NCI-H345 (cell line): ENCODE data around the gene HOXA4.
A peak's percentile ranks its signal among the peaks of the same experiment; 100 is the strongest.

Experiments
- DNase-seq: peaks from one replicate; lab custom pipeline; 2025; lab: John Stamatoyannopoulos, UW

The HOXA4 gene

DNA sequence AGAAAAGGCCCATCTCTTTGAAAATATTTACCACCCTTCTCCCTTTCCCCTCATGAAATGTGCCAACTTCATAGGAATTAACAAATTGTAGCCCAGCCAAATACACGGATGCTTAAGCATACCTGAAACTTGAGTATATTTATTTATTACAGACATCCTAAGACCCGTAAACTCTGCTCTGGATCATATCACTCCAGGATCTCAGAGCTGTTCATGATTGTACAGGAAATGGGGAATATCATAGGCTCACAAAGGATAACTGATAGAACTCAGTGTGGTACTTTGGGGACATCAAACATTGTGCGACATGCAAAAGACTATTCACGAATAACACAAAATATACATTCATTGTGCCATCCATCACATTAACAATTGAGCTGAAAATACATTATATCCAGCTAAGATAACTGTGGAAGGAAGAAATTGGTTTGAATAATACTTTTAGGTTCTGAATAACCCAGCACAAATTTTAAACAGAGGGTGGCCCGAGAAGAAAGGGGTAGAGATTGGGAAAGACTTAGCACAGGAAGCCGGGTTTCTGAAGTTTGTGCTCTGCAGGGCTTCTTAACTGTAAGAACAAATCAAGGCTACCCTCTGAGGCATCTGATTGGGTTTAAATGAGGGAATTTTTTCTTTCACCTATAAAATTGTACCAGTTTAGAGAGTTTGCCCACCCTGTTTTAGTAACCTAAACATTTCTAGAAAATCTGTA lies 37.2 kb downstream of the HOXA4 start:
- no peak for DNase-seq

DNA sequence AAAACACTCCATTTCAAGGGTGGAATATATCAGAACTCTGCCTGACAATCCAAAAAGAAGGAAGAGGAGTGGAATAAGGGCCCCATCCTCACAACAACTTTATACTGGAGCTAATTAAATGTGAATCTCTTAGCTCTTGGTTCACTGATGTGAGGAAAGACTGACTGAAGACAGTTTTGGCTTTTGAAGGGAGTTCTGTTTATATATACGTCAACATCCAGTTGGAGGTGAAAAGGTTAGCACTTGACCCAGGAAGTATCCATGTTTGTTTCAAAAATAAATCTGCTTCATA lies 37.8 kb downstream of the HOXA4 start:
- no peak for DNase-seq

DNA sequence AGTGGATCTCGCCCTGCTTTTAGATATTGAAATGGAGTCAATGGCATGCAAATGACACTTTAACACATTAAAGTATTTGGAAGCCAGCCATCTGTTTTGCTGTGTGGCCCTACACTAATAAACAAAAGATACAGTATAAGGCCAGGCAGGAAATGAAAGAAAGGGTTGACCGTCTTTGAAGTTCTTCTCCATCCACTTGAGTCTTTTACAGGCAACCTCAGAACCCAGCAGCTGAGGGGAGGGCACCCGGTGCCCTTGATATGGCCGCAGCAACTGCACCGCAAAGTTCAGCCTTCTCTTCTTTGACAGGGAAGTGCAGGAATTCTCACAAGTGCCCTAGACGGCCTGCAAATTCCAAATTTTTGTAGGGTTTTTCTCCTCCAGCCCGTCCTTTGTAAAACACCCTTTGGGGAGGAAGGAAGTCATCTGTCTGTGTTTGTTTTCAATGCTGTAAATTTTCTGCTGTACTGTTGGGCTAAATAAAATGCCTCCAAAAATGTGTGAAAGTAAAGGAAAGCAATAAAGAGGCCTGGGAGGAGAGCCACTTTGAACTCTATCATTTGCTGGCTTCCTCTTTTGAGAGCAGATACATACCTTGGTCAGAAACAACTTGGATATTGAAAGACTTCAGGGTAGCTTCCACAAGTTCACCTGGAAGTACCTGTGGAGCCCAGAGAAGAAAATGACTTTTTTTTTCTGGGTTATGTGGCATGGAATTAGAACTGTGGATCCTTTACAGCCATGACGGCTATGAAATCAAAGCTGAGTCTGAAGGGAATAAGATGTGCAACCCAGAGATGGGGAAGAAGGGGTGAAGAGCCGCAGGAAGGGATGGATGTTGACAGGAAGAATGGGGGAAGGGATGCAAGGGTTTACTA lies 38.4 kb downstream of the HOXA4 start:
- no peak for DNase-seq

DNA sequence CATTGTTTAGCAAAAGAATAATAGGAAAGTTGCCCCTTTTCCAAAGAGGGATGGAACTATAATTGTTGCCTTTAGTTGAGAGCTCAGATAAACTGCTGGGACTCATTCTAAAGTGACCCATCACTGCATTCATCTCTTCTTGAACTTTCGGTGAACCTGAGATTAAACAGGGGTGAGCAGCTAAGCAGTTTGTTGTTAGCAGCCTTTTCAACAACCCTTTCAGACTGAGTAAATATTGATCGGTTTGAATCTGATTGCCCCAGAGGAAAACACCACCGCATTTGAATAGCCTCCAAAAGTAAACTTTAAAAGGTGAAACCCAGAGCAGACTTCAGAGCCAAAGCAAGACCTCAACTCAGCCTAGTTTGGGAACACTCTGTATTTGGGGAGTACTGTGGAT lies 39.5 kb downstream of the HOXA4 start:
- DNase-seq = peak; percentile 37

DNA sequence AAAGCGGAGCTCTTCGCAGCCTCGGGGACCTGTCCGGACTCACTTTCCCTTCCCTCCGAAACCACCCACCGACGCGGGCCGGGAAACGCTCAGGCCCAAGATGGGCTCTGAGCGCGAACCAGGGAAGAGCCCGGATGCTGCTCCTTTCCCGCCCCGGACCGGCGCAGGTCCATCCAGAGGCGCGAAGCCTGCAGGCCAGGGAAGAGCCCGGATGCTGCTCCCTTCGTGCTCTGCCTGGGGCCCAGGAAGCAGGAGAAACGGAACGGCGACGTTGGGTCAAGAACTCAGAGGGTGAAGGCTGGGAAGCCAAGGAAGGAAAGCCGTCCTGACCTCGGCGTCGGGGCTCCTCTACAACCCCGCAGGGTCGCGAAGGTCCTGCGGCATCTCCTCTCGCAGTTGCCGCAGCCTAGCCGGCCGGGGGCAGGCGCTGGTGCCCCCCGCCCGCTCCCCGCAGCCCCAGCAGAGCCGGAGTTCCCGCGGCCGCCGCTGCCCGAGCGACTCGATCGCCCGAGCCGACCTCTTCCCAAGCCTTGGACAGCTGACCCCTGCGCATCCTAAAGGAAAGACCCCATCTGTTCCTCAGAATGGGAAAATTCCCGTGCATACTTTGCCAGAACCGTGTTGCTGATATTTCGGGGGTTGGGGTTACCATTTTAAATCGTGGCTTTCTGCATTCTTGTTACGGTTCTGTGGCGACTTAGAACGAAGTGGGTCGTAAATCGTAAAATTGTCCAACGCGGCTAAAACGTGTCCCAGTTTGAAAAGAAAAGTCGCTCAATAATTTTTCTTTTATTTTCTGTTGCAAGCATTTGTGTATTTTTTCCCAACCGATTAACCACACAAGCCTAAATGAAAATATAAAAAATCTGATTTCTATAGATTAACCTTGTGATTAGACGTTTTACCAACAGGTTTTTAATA lies 42.3 kb downstream of the HOXA4 start:
- DNase-seq = no peak

DNA sequence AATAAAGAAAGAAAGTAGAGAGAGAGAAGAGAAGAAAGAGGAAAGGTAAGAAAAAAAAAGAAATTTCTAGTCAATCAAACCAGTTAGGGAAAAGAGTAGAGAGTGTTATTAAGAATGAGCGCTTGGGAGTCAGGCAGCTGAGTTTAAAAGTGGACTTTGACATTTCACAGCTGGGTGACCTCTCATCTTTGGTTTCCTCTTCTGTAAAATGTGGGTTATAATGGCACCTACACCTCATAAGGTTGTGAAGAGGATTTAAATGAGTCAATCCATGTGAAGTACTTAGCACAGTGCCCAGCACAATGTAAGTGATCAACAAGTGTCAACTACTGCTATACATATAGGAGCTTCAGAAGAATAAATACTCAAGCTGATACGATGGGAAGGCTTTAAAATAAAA lies 46.9 kb downstream of the HOXA4 start:
- DNase-seq = peak; percentile 8

DNA sequence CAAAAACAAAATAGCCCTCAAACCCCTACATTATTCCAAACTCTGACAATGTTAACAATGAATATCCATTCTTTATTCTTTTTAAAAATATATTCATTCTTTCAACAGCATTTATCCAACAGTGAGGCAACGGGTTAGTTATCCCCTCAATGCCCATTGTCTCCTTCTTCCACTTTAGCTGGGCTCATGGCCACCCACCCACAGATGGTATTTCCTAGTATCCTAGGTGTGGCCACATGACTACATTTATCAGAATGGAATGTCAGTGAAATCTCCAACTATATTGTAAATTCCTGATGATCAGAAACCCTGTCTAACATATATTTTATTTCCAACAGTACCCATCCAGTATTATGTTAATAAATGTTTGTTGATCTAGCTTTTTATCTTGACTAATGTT lies 48.4 kb downstream of the HOXA4 start:
- no peak for DNase-seq

DNA sequence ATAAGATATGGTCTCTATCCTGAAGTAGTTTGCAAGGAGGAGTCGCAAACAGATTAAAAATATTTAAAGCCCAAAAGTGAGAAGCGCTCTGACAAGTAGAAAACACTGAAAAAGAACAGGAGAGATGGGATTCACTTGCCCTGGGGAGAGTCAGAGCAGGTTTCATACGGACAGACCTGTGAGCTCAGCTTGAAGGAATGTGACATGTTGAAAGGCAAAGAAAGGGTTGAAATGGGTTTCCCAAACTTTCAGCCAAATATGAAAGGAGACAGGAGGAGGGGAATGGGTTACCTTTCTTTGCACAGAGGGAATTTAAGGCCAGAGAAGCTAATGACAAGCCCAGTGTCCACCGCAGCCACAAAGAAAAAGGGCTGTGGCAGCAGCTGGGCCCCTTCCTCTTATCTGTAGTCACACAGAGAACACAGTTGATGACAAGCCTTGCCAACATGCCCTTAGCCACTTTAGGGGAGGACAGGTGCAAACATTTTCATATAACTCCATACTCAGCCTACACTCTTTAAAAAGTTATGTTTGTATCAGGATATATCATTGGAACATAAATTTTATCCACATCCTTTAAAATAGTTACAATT lies 49.6 kb downstream of the HOXA4 start:
- no peak for DNase-seq

DNA sequence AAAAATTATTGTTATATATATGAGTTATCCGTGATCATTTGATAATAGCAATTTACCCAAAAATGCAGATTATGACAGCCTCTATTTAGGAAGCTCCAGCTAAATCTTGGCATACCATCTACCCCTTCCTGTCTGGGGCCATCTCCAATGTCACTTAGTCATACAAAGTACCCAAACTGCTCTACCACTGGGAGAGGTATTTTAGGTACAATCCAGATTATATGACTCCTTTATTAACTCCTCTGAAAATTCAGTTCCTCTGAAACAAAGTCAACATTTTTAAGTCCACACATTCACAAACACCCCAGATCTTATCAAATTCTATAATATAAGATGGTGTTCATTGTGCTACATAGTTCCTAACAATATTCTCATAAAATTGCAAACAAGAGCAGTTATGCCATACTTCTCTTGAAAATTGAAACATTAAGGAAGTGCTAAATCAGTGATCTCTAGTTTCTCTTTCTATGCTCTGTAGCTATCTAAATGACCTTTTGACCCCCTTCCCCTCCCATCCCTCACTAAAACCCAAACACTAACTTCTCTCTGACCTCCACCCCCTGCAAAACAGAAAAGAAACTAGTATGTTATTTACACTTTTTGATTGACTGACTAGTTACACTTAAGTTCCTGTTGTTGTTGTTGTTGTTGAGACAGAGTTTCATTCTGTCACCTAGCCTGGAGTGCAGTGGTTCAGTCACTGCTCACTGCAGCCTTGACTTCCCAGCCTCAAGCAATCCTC lies 51.2 kb downstream of the HOXA4 start:
- no peak for DNase-seq

DNA sequence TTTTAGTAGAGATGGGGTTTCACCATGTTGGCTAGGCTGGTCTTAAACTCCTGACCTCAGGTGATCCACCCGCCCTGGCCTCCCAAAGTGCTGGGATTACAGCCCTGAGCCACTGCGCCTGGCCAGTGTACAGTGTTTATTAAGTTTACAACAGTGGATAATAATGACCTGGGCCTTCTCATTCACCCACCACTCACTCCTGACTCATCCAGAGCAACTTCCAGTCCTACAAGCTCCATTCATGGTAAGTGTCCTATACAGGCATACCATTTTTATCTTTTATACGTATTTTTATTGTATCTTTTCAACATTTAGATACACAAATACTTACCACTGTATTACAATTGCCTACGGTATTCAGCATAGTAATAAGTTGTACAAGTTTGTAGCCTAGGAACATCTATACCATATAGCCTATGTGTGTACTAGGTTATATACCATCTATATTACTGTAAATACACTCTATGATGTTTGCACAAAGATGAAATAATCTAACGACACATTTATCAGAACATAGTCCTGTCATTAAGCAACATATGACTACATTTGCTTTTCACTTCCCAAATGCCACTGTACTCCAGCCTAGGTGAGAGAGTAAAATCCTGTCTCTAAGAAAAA lies 51.8 kb downstream of the HOXA4 start:
- DNase-seq = no peak
